H9 (cell line): ENCODE results near the gene PSKH1. TPM values are rescaled to one million over a fixed set of nuclear protein-coding genes. Genes with fewer than 3 reads are reported as not detected.

Experiments
- DNase-seq: peaks from one replicate; pipeline ENCODE4 v3.0.0-alpha.2; 2017
- H2AFZ ChIP-seq: one replicate; pipeline ENCODE4 v1.6.1; 2013; ENCODE audit warnings: mild to moderate bottlenecking, low read length, control low read depth, moderate library complexity
- H2AK5ac ChIP-seq: 2 replicates; pipeline ENCODE4 v1.6.1; 2013; ENCODE audit warnings: low read length, control low read depth, mixed read lengths; ENCODE audit not compliant: insufficient read length
- H2BK120ac ChIP-seq: one replicate; pipeline ENCODE4 v1.6.1; 2013; ENCODE audit warnings: low read depth, mild to moderate bottlenecking, low read length, control low read depth, inconsistent platforms; ENCODE audit not compliant: poor library complexity, severe bottlenecking
- H2BK12ac ChIP-seq: 2 replicates; pipeline ENCODE4 v1.6.1; 2013; ENCODE audit warnings: low read length, control low read depth, mixed read lengths, low read depth; ENCODE audit not compliant: insufficient read length
- H2BK15ac ChIP-seq: 2 replicates; pipeline ENCODE4 v1.6.1; 2013; ENCODE audit warnings: low read depth, low read length, control low read depth
- H2BK20ac ChIP-seq: one replicate; pipeline ENCODE4 v1.6.1; 2013; ENCODE audit warnings: low read depth, mild to moderate bottlenecking, low read length, control low read depth, inconsistent platforms; ENCODE audit not compliant: poor library complexity, severe bottlenecking
- H2BK5ac ChIP-seq: 2 replicates; pipeline ENCODE4 v1.6.1; 2013; ENCODE audit warnings: low read length, control low read depth, mixed read lengths; ENCODE audit not compliant: insufficient read length
- H3K14ac ChIP-seq: 2 replicates; pipeline ENCODE4 v1.6.1; 2013; ENCODE audit warnings: low read length, control low read depth; ENCODE audit not compliant: insufficient read depth
- H3K18ac ChIP-seq: 2 replicates; pipeline ENCODE4 v1.6.1; 2013; ENCODE audit warnings: low read depth, mild to moderate bottlenecking, mixed read lengths, low read length, control low read depth; ENCODE audit not compliant: insufficient read length
- H3K23ac ChIP-seq: 2 replicates; pipeline ENCODE4 v1.6.1; 2013; ENCODE audit warnings: low read length, control low read depth, mixed read lengths, low read depth; ENCODE audit not compliant: insufficient read length
- H3K23me2 ChIP-seq: 2 replicates; pipeline ENCODE4 v1.6.1; 2013; ENCODE audit warnings: low read depth, mild to moderate bottlenecking, mixed read lengths, low read length, control low read depth; ENCODE audit not compliant: insufficient read length, poor library complexity, severe bottlenecking
- H3K27ac ChIP-seq: 2 replicates; pipeline ENCODE4 v1.5.1; 2013; ENCODE audit warnings: low read length, control low read depth, mixed read lengths, low read depth; ENCODE audit not compliant: insufficient read length
- H3K27me3 ChIP-seq: 2 replicates; pipeline ENCODE4 v1.6.1; 2013; ENCODE audit warnings: low read length, control low read depth, inconsistent platforms; ENCODE audit not compliant: insufficient read depth
- H3K4ac ChIP-seq: 2 replicates; pipeline ENCODE4 v1.6.1; 2013; ENCODE audit warnings: low read depth, mild to moderate bottlenecking, control low read depth, inconsistent platforms, low read length, moderate library complexity
- H3K4me1 ChIP-seq: 2 replicates; pipeline ENCODE4 v1.6.1; 2013; ENCODE audit warnings: low read length, control low read depth, inconsistent platforms; ENCODE audit not compliant: insufficient read depth
- H3K4me2 ChIP-seq: 2 replicates; pipeline ENCODE4 v1.6.1; 2013; ENCODE audit warnings: low read length, control low read depth, mixed read lengths; ENCODE audit not compliant: insufficient read length, insufficient read depth
- H3K56ac ChIP-seq: 2 replicates; pipeline ENCODE4 v1.6.1; 2013; ENCODE audit warnings: low read depth, mild to moderate bottlenecking, mixed read lengths, low read length, control low read depth; ENCODE audit not compliant: insufficient read length
- H3K79me1 ChIP-seq: 2 replicates; pipeline ENCODE4 v1.6.1; 2013; ENCODE audit warnings: low read depth, mild to moderate bottlenecking, moderate library complexity, low read length, control low read depth, inconsistent platforms; ENCODE audit not compliant: insufficient read depth, poor library complexity, severe bottlenecking
- H3K79me2 ChIP-seq: 2 replicates; pipeline ENCODE4 v1.6.1; 2013; ENCODE audit warnings: low read length, control low read depth, inconsistent platforms; ENCODE audit not compliant: insufficient read depth
- H3K9ac ChIP-seq: 2 replicates; pipeline ENCODE4 v1.6.1; 2013; ENCODE audit warnings: low read length, control low read depth, mixed read lengths; ENCODE audit not compliant: insufficient read length; ENCODE audit errors: extremely low read depth
- H3K9me3 ChIP-seq: one replicate; pipeline ENCODE4 v1.6.1; 2013; ENCODE audit warnings: low read depth, low read length, inconsistent platforms; ENCODE audit not compliant: control insufficient read depth
- H3T11ph ChIP-seq: one replicate; pipeline ENCODE4 v1.6.1; 2013; ENCODE audit warnings: mild to moderate bottlenecking, low read length, control low read depth, inconsistent platforms
- H4K20me1 ChIP-seq: one replicate; pipeline ENCODE4 v1.6.1; 2013; ENCODE audit not compliant: control insufficient read depth, insufficient read length, insufficient read depth
- H4K5ac ChIP-seq: 2 replicates; pipeline ENCODE4 v1.6.1; 2013; ENCODE audit warnings: low read depth, mild to moderate bottlenecking, mixed read lengths, low read length, control low read depth; ENCODE audit not compliant: insufficient read length
- H4K8ac ChIP-seq: replicated peaks from 2 replicates; pipeline ENCODE4 v1.6.1; 2013; ENCODE audit warnings: low read length, control low read depth, mixed read lengths, low read depth; ENCODE audit not compliant: insufficient read length
- H4K91ac ChIP-seq: 2 replicates; pipeline ENCODE4 v1.6.1; 2013; ENCODE audit warnings: low read depth, mild to moderate bottlenecking, moderate library complexity, mixed read lengths, low read length, control low read depth; ENCODE audit not compliant: insufficient read length
- H3K27ac Mint-ChIP-seq, 3 experiments: 2 replicates in 2 of 3; 3 replicates in 1 of 3; pipeline ENCODE4 v1.8.0; 2020 to 2021; ENCODE audit warnings: mixed read lengths in 3 of 3, mild to moderate bottlenecking in 1 of 3, moderate library complexity in 1 of 3
- H3K27me3 Mint-ChIP-seq: 2 replicates; pipeline ENCODE4 v1.8.0; 2021; ENCODE audit warnings: low read depth, mild to moderate bottlenecking, moderate library complexity, mixed read lengths
- H3K36me3 Mint-ChIP-seq, 3 experiments: 2 replicates in 2 of 3; 3 replicates in 1 of 3; pipeline ENCODE4 v1.8.0; 2020 to 2021; ENCODE audit warnings: low read depth in 3 of 3, mixed read lengths in 3 of 3; ENCODE audit not compliant: insufficient read depth in 1 of 3
- H3K4me1 Mint-ChIP-seq, 2 experiments: 2 replicates each; pipeline ENCODE4 v1.8.0; 2020; ENCODE audit warnings: mixed read lengths in 2 of 2
- H3K4me3 Mint-ChIP-seq, 2 experiments: 2 replicates in 1 of 2; 3 replicates in 1 of 2; pipeline ENCODE4 v1.8.0; 2020 to 2021; ENCODE audit warnings: mild to moderate bottlenecking in 2 of 2, mixed read lengths in 2 of 2, moderate library complexity in 1 of 2
- H3K9me3 Mint-ChIP-seq, 2 experiments: 2 replicates in 1 of 2; 3 replicates in 1 of 2; pipeline ENCODE4 v1.8.0; 2020; ENCODE audit warnings: mild to moderate bottlenecking in 2 of 2, mixed read lengths in 2 of 2, moderate library complexity in 1 of 2
- CTCF ChIP-seq: fragments of 200-600 bp; sonication (generic); conservative IDR thresholded peaks from 3 replicates; pipeline ENCODE4 v1.8.0; 2021; ENCODE audit warnings: antibody characterized with exemption, mild to moderate bottlenecking
- WGBS: extraction: QIAGEN DNeasy Blood & Tissue Kit; methylation state at CpG from one replicate; pipeline ENCODE4 v1.1.7; 2013; ENCODE audit warnings: missing lambda C conversion rate, low lambda C conversion rate, mixed read lengths; ENCODE audit not compliant: insufficient read length; ENCODE audit errors: extremely low coverage; 5-methylcytosine and 5-hydroxymethylcytosine counted together
- total RNA-seq: library from RNA; stranded (reverse); gene quantifications from 2 replicates; pipeline ENCODE4 v1.2.1, GENCODE V29; 2021

The PSKH1 gene
- total RNA-seq, 1 experiment from 2014 or later, result 29.1 TPM

- TF ChIP-seq CTCF, result no peak
- H3K4me1 ChIP-seq, result no peaks in the 10 kb centered on the region
Observed at GRCh38 chr16:67922221-67922620, 29.2 kb downstream of the PSKH1 start.

More at GRCh38 chr16:67922221-67922620, 29.2 kb downstream of the PSKH1 start:
- Mint-ChIP-seq H3K27me3 (no peaks in the 10 kb centered on the region), H3K9me3 (no peaks in the 10 kb centered on the region), H3K4me3 (no peak overlapping the region; a peak in 1 of 5 replicates), H3K4me1 (peaks cover 10 to 16% of the 10 kb centered on the region in 2 experiments; a peak in 3 of 4 replicates), H3K36me3 (peaks cover 2 to 9% (median 5%) of the 10 kb centered on the region in 3 experiments; a peak in 4 of 7 replicates), H3K27ac (no peak overlapping the region; a peak in 2 of 7 replicates)
- no peak overlapping the region for H2BK120ac ChIP-seq
- DNase-seq, result no peak
- no peak overlapping the region for H3K56ac ChIP-seq
- H3K79me1 ChIP-seq, result no peaks in the 10 kb centered on the region
- WGBS, result no CpG with 5 or more reads among the region's 5 CpGs
- no peak overlapping the region for H2BK5ac ChIP-seq
- H3K27me3 ChIP-seq, result no peaks in the 10 kb centered on the region
- no peak overlapping the region for H4K8ac ChIP-seq
- H4K20me1 ChIP-seq, result no peaks in the 10 kb centered on the region
- no peak overlapping the region for H3T11ph ChIP-seq
- no peaks in the 10 kb centered on the region for H3K79me2 ChIP-seq
- H4K91ac ChIP-seq, result no peak overlapping the region
- no peak overlapping the region for H2BK12ac ChIP-seq
- no peak overlapping the region for H4K5ac ChIP-seq
- H2AK5ac ChIP-seq, result no peak overlapping the region
- H3K4me2 ChIP-seq, result no peak overlapping the region
- H2BK15ac ChIP-seq, result no peak overlapping the region
- H3K9ac ChIP-seq, result no peak overlapping the region
- H3K23ac ChIP-seq, result no peak overlapping the region
- no peak overlapping the region for H3K14ac ChIP-seq
- no peak overlapping the region for H2AFZ ChIP-seq
- no peak overlapping the region for H3K27ac ChIP-seq
- H3K9me3 ChIP-seq, result no peaks in the 10 kb centered on the region
- H2BK20ac ChIP-seq, result no peak overlapping the region
- H3K23me2 ChIP-seq, result no peaks in the 10 kb centered on the region
- H3K18ac ChIP-seq, result no peak overlapping the region
- H3K4ac ChIP-seq, result no peak overlapping the region
